SH-SY5Y (cell line): ENCODE data around the gene FAM228B.

Experiments used
- GATA2 ChIP-seq: IDR thresholded peaks from 2 replicates; pipeline ENCODE4 v1.6.1; 2011; ENCODE audit warnings: mild to moderate bottlenecking, low read depth, low read length
- GATA3 ChIP-seq: IDR thresholded peaks from 2 replicates; pipeline ENCODE4 v1.6.1; 2011; ENCODE audit warnings: low read depth, mild to moderate bottlenecking, low read length, moderate library complexity

DNA sequence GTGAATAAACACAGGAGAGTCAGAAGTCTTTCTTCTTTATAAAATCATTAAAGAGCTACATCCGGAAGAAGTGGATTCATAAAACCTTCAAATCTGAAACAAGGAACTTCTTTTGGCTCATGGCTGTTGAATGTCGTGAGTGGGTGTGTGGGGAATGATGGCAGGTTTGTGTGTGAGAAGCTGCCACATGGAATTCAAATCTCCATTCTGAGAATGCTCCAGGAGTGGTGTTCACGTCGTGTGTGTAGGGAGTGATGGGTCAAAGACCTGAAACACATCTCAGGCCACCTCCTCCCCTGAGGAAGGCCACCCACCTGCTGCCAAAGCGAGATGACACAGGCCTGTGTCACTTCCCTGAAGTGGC lies 80.5 kb downstream of the FAM228B start:
- no peak for TF ChIP-seq GATA2
- TF ChIP-seq GATA3: no peak
